Measurements from ENCODE around the gene ARL5A. TPM values are rescaled to one million over a fixed set of nuclear protein-coding genes. Genes with fewer than 3 reads are reported as not detected.

ARL5A gene
- total and polyA plus RNA-seq, 5 donors = 26.8 to 119 (median 93.3) TPM

DNA sequence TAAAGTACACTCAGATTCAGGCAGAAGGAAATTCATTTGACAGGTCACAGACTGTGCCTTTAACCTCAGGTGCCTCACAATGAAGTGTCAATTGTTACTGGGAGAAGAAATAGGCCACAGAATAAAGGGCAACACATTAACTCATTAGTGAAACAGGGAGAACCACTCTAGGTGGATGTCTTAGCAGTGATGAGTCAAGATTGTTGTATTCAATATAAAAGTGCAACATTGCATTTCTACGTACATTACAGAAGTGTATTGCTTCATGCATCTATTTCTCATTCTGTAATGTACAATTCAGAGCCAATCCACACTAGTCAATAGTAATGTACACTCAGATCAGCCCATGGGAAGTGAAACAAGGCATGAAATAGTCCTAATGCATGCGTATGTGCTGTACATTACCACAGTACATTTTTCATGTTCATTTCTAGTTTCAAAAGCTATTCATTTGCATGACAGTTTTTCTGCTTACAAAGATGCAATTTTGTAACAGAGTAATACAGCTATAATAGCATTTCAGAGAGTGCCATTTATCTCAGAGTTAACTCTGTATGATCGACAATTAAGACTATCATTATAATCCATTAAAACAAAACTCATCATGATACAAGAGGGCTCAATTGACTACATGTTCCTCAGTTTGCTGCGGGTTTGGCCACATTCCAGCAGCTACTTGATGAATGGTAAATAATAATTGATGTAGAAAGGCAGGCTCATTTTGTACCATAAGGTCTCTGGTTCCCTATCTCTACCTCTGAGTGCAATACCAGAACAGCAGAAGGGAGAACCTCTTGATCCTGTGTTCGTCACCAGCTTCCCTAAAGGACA, 12.2 kb upstream of the ARL5A start:
- DNase-seq (no peak), ATAC-seq (no peak)
- Histone ChIP-seq H3K27me3 (ENCODE audit: control insufficient read depth, insufficient read depth) (no peaks in the 10 kb centered on the region), H3K9me3 (ENCODE audit: control insufficient read depth, low read length) (no peaks in the 10 kb centered on the region), H3K4me1 (ENCODE audit: control insufficient read depth, insufficient read depth, low read length) (peaks cover 6% of the 10 kb centered on the region), H3K4me3 (ENCODE audit: low read length) (no peak overlapping the region), H3K27ac (ENCODE audit: low read length) (no peak overlapping the region)
- intact Hi-C loops (cut with DNase I) = no loop called here
- 77% methylated on average over 5 of the region's 5 CpGs for WGBS

DNA sequence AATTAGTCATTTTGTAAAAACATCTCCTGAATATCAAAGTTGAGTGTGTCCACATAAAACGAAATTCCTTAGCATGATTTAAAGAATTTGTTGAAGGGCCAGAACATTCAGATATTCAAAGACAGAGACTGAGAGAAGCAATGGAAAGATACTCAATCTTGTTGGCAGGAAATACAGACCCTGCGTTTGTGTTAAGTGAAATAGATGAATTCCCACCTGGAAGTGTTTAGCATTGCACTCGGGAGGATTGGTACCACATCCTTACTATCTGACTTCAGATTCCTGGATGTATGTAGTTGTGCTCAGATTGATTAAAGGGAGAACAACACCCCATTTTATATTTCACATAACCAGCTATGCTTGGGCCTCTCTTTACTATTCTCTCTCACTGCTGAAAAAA, 9.7 kb upstream of the ARL5A start:
- intact Hi-C loops (cut with DNase I) = no loop called here
- no peak for DNase-seq
- Histone ChIP-seq H3K9me3 (ENCODE audit: control insufficient read depth, low read length) (no peaks in the 10 kb centered on the region), H3K4me3 (ENCODE audit: low read length) (no peak overlapping the region), H3K4me1 (ENCODE audit: control insufficient read depth, insufficient read depth, low read length) (peaks cover under 1% of the 10 kb centered on the region), H3K27me3 (ENCODE audit: control insufficient read depth, insufficient read depth) (no peaks in the 10 kb centered on the region), H3K27ac (ENCODE audit: low read length) (no peak overlapping the region)
- ATAC-seq = no peak
- WGBS = 66% methylated on average over 3 of the region's 3 CpGs

DNA sequence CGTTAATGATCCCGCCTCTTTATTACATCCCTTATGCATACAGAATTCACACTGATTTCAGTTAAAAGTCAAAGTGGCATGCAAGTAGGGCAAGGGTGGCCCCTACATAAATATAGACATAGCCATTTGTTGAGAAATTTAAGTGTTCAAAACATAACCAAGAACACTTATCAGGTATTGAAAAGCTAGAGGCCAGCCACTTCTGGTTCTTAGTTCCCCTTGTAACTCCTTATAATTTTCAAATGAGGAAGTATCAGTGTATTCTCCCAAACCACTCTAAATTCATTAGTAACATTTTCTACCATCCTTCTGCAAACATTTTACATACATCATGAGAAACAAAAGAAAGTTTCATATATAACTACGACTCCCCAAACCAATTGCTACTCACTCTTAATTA, 5.8 kb upstream of the ARL5A start:
- no peaks in the 10 kb centered on the region for H3K4me1 ChIP-seq (ENCODE audit: control insufficient read depth, insufficient read depth, low read length)
- intact Hi-C loops (cut with DNase I) = no loop called here
- ATAC-seq (no peak), DNase-seq (no peak)
- no peak overlapping the region for H3K4me3 ChIP-seq (ENCODE audit: low read length)
- no peak overlapping the region for H3K27ac ChIP-seq (ENCODE audit: low read length)
- H3K9me3 ChIP-seq (ENCODE audit: control insufficient read depth, low read length) = no peaks in the 10 kb centered on the region
- WGBS = 88% methylated on average over 3 of the region's 3 CpGs
- no peaks in the 10 kb centered on the region for H3K27me3 ChIP-seq (ENCODE audit: control insufficient read depth, insufficient read depth)

DNA sequence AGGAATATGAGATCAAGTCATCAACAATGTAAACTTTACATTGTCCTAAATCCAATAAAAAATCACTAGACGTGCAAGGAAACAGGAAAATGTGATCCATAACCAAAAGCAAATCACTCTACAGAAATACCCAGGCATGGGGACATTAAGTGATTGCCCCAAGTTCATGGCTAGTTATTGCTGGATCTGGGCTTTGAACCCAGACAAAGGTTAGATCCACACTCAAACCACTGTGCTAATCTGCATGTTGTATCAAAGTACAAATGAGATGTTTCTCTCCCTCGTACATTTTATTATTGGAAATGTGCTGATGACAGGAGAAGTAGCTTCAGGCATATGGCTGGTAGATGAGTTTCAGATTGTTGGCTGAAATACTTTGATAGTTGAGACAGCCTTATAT, 2.7 kb upstream of the ARL5A start:
- 100% methylated on average over 2 of the region's 2 CpGs for WGBS
- no peaks in the 10 kb centered on the region for H3K9me3 ChIP-seq (ENCODE audit: control insufficient read depth, low read length)
- intact Hi-C loops (cut with DNase I) = no loop called here

DNA sequence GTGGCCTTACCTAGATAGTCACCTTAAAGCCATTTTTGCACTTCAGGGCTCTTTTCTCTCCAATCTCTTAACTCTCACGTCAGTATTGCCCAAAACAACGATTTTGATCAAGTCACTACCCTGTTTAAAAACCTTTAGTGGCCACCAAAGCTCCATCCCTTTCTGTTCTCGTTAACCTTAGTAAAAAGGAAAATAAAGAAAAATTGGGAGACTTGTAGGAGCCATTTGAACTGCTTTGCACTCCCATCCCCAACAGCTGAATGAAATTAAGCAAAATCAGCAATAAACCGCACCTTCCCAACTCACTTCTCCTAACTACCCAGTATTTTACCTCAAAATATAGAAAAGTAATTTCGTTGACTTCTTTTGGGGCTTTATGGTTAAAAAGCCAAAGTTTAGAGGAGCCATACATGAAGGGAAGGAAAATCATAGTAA, 686 bp upstream of the ARL5A start:
- Histone ChIP-seq H3K4me3 (ENCODE audit: low read length) (peak overlapping the region; percentile 41), H3K9me3 (ENCODE audit: control insufficient read depth, low read length) (no peaks in the 10 kb centered on the region), H3K27ac (ENCODE audit: low read length) (peak overlapping the region; percentile 61), H3K27me3 (ENCODE audit: control insufficient read depth, insufficient read depth) (no peaks in the 10 kb centered on the region), H3K4me1 (ENCODE audit: control insufficient read depth, insufficient read depth, low read length) (no peaks in the 10 kb centered on the region)
- intact Hi-C loops (cut with DNase I) = loop anchor here in 1 of 4 donors (10.0 kb wide), 1 partner anchor 176 kb away; no protein-coding TSS in a partner anchor
- 90% methylated on average over 5 of the region's 5 CpGs for WGBS
- DNase-seq = no peak
- no peak for ATAC-seq

More for the DNA sequence above, 2.7 kb upstream of the ARL5A start:
- H3K4me3 ChIP-seq (ENCODE audit: low read length) = no peak overlapping the region
- H3K27ac ChIP-seq (ENCODE audit: low read length) = no peak overlapping the region
- DNase-seq (no peak), ATAC-seq (no peak)
- no peaks in the 10 kb centered on the region for H3K4me1 ChIP-seq (ENCODE audit: control insufficient read depth, insufficient read depth, low read length)
- H3K27me3 ChIP-seq (ENCODE audit: control insufficient read depth, insufficient read depth) = no peaks in the 10 kb centered on the region

DNA sequence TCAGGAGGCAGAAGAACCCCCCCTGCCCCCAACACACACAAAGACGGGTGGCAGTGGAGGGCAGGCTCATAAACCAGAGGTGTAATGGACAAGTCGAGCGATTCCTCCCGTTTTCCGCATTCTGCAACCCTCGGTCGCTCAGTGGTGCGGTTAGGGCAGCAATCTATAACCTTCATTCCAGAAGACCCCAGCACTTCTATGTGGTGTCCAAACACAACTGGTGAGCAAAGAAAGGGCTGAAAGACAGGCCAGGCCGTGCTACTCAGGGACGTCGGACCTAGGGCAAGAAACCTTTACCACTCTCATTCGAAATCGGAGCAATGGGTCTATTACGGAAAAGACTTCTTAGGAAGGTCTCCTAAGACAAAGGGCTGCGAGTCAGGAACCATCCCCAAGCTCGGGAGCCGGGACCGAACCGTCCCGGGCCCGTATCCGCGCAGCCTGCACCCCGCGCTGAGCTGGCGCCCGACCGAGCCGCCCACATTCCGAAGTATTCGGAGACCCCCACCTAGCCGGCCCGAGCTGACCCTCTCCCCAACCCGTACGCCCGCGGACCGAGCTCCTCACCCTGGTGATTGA, 568 bp downstream of the ARL5A start:
- peak in 2 of 3 donors; percentile 52 to 56 for DNase-seq
- H3K9me3 ChIP-seq (ENCODE audit: control insufficient read depth, low read length) = no peaks in the 10 kb centered on the region
- under 1% methylated on average over 38 of the region's 38 CpGs for WGBS

DNA sequence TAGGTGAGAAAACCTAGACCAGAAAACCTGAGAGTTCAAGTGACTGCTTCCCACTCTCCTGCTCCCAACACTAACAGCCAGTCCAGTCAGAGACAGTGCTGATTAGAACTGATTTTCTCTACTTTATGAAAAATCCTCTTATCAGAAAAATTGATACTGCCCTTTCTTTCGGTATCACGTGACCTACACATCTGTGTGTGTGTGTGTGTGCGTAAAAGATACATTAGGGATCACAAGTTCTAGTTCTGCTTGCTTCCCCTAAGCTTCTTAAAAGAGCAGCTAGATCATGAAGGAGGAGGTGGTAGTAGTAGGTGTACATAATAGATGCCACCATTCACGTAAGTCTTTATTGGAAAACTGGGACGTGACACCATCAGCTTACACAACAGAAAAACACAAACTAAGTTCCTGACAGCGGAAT, 1.5 kb downstream of the ARL5A start:
- intact Hi-C loops (cut with DNase I) = loop anchor here in 1 of 4 donors (10.0 kb wide), 1 partner anchor 178 kb away; no protein-coding TSS in a partner anchor
- no peak for DNase-seq
- 19% methylated on average over 6 of the region's 6 CpGs for WGBS
- ATAC-seq = no peak
- no peaks in the 10 kb centered on the region for H3K27me3 ChIP-seq (ENCODE audit: control insufficient read depth, insufficient read depth)
- no peaks in the 10 kb centered on the region for H3K9me3 ChIP-seq (ENCODE audit: control insufficient read depth, low read length)
- H3K4me3 ChIP-seq (ENCODE audit: low read length) = peak overlapping the region; percentile 75
- no peak overlapping the region for H3K27ac ChIP-seq (ENCODE audit: low read length)
- H3K4me1 ChIP-seq (ENCODE audit: control insufficient read depth, insufficient read depth, low read length) = peaks cover 4% of the 10 kb centered on the region

More for the DNA sequence above, 568 bp downstream of the ARL5A start:
- H3K27ac ChIP-seq (ENCODE audit: low read length) = peak overlapping the region; percentile 70
- H3K4me1 ChIP-seq (ENCODE audit: control insufficient read depth, insufficient read depth, low read length) = peaks cover 4% of the 10 kb centered on the region
- ATAC-seq = peak; percentile 42 to 46
- peak overlapping the region; percentile 75 for H3K4me3 ChIP-seq (ENCODE audit: low read length)
- H3K27me3 ChIP-seq (ENCODE audit: control insufficient read depth, insufficient read depth) = no peaks in the 10 kb centered on the region
- intact Hi-C loops (cut with DNase I) = loop anchor here in 1 of 4 donors (10.0 kb wide), 1 partner anchor 177 kb away; no protein-coding TSS in a partner anchor

DNA sequence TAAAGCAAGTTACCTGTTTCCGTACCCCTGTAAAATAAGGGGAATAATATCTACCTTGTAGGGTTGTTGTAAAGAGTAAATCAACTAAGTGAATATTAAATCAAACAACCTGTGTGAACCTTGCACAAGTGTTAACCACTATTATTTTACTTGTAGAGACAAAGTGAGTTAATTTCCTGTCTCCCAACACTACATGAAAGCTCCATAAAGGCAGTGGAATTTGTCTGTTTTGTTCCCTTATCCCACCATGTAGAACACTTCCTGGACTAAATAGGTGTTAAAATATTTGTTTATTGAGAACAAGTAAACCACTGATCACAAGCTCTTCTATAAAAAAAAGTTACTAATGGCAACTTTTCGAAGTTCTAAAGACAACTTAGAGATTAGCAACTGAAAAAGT, 3.3 kb downstream of the ARL5A start:
- no peak overlapping the region for H3K4me3 ChIP-seq (ENCODE audit: low read length)
- no peak overlapping the region for H3K27ac ChIP-seq (ENCODE audit: low read length)
- DNase-seq (no peak), ATAC-seq (no peak)
- no peaks in the 10 kb centered on the region for H3K9me3 ChIP-seq (ENCODE audit: control insufficient read depth, low read length)
- H3K4me1 ChIP-seq (ENCODE audit: control insufficient read depth, insufficient read depth, low read length) = peaks cover 7% of the 10 kb centered on the region
- H3K27me3 ChIP-seq (ENCODE audit: control insufficient read depth, insufficient read depth) = no peaks in the 10 kb centered on the region
- intact Hi-C loops (cut with DNase I) = loop anchor here in 1 of 4 donors (10.0 kb wide), 1 partner anchor 180 kb away; no protein-coding TSS in a partner anchor
- 67% methylated on average over 2 of the region's 2 CpGs for WGBS

DNA sequence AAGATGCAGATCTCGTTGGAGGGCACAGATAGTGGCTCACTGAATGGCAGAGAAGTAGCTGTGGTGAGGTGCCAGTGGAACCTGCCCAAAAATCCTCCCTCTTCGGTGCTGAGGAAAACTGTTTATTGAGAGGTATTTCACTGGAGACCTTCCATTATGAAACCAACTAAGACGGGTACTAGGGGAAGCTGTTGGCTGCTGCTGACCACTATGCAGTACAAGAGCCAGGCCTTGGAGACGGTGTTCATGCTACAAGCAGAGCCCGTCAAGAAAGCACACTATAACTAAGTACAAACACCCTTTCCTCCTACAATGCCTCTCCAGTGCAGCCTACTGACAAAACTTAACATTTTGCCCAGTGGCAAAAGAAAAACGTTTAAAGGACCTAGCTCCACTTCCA, 4.6 kb downstream of the ARL5A start:
- no peaks in the 10 kb centered on the region for H3K27me3 ChIP-seq (ENCODE audit: control insufficient read depth, insufficient read depth)
- ATAC-seq (no peak), DNase-seq (no peak)
- H3K27ac ChIP-seq (ENCODE audit: low read length) = peak overlapping the region; percentile 64
- no peak overlapping the region for H3K4me3 ChIP-seq (ENCODE audit: low read length)
- H3K4me1 ChIP-seq (ENCODE audit: control insufficient read depth, insufficient read depth, low read length) = peaks cover 7% of the 10 kb centered on the region
- WGBS = 32% methylated on average over 6 of the region's 6 CpGs
- no peaks in the 10 kb centered on the region for H3K9me3 ChIP-seq (ENCODE audit: control insufficient read depth, low read length)
- intact Hi-C loops (cut with DNase I) = loop anchor here in 1 of 4 donors (10.0 kb wide), 1 partner anchor 181 kb away; no protein-coding TSS in a partner anchor

DNA sequence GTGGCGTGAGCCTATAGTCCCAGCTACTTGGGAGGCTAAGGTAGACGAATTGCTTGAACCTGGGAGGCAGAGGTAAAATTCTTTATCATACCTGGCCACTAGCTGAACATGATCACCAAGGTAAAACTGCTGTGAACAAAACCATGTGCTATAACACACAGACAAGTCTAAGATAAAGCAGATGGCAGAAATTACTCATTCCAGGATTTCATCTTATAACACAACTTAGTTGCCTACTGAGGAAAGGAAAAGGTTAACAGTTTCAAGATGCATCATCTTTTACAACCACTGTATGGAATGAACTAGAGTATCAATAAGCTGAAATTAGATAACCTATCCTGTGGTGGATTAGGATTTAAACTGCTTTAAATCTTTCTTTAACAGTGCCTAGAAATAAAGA, 8.3 kb downstream of the ARL5A start:
- DNase-seq (no peak), ATAC-seq (no peak)
- Histone ChIP-seq H3K4me3 (ENCODE audit: low read length) (no peak overlapping the region), H3K27me3 (ENCODE audit: control insufficient read depth, insufficient read depth) (no peaks in the 10 kb centered on the region), H3K9me3 (ENCODE audit: control insufficient read depth, low read length) (no peaks in the 10 kb centered on the region), H3K4me1 (ENCODE audit: control insufficient read depth, insufficient read depth, low read length) (peaks cover 7% of the 10 kb centered on the region), H3K27ac (ENCODE audit: low read length) (no peak overlapping the region)
- intact Hi-C loops (cut with DNase I) = loop anchor here in 1 of 4 donors (10.0 kb wide), 1 partner anchor 185 kb away; no protein-coding TSS in a partner anchor
- 97% methylated on average over 2 of the region's 2 CpGs for WGBS

DNA sequence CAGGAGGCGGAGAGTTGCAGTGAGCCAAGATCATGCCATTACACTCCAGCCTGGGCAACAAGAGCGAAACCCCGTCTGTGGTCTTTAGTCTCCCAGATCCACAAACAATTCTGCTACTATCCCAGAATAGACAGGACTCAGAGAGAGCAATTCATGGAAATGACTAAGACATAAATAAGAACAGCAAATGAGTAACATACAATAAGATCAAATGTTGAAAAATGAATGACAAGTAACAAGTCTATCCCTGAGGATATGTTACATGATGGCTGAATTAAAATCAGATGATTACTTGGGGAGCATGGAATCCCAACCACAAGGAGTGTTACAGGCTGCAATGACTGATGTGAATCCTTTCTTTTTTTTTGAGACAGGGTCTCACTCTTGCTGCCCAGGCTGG, 10.3 kb downstream of the ARL5A start:
- Histone ChIP-seq H3K4me3 (ENCODE audit: low read length) (no peak overlapping the region), H3K9me3 (ENCODE audit: control insufficient read depth, low read length) (no peaks in the 10 kb centered on the region), H3K27me3 (ENCODE audit: control insufficient read depth, insufficient read depth) (no peaks in the 10 kb centered on the region), H3K27ac (ENCODE audit: low read length) (no peak overlapping the region), H3K4me1 (ENCODE audit: control insufficient read depth, insufficient read depth, low read length) (peaks cover 2% of the 10 kb centered on the region)
- intact Hi-C loops (cut with DNase I) = no loop called here
- no peak for DNase-seq
- WGBS = 91% methylated on average over 3 of the region's 3 CpGs
- ATAC-seq = no peak
